BJ (cell line): ENCODE results near the gene OR1J1. TPM values are rescaled to one million over a fixed set of nuclear protein-coding genes. Genes with fewer than 3 reads are reported as not detected.
A peak's percentile ranks its signal among the peaks of the same experiment; 100 is the strongest.

Experiments used
- CTCF ChIA-PET: fragments of 350-600 bp; formaldehyde crosslinking; extraction: SDS; loops from one replicate; lab custom pipeline; 2021; ENCODE audit warnings: antibody characterized with exemption, inconsistent platforms; lab: Yijun Ruan, JAX
- POLR2A ChIA-PET: fragments of 300-600 bp; sonication (Branson Sonifier 250); formaldehyde crosslinking; extraction: SDS; loops from one replicate; lab custom pipeline; 2021; ENCODE audit warnings: antibody characterized with exemption; lab: Charles Lee
- DNase-seq: peaks from one replicate; pipeline ENCODE4 v3.0.0-alpha.2; 2011; ENCODE audit warnings: low read depth
- H3K27me3 ChIP-seq: 2 replicates; pipeline ENCODE4 v1.6.0; 2011; ENCODE audit warnings: low read length; ENCODE audit not compliant: control insufficient read depth, insufficient read depth
- H3K36me3 ChIP-seq: 2 replicates; pipeline ENCODE4 v1.5.1; 2011; ENCODE audit warnings: low read length; ENCODE audit not compliant: control insufficient read depth, insufficient read depth
- H3K4me3 ChIP-seq: 2 replicates; pipeline ENCODE4 v1.5.1; 2011; ENCODE audit warnings: low read depth, mild to moderate bottlenecking, control low read depth, low read length
- polyA plus RNA-seq: library from polyadenylated mRNA; depleted of rRNA; stranded (reverse); fragments of >200 nt; gene quantifications from 2 replicates; pipeline ENCODE4 v1.2.3, GENCODE V29; 2011
- TF ChIP-seq, protein P1 (sequence below): IDR thresholded peaks from 2 replicates; pipeline ENCODE4 v1.5.1; 2011; ENCODE audit warnings: low read depth, mild to moderate bottlenecking, control low read depth, inconsistent platforms, low read length, moderate library complexity; ENCODE audit not compliant: insufficient read depth

Gene OR1J1
- polyA plus RNA-seq, 1 experiment, result not detected

- CTCF ChIA-PET, result no interaction called here
- POLR2A ChIA-PET, result no interaction called here
- TF ChIP-seq, protein P1, sequence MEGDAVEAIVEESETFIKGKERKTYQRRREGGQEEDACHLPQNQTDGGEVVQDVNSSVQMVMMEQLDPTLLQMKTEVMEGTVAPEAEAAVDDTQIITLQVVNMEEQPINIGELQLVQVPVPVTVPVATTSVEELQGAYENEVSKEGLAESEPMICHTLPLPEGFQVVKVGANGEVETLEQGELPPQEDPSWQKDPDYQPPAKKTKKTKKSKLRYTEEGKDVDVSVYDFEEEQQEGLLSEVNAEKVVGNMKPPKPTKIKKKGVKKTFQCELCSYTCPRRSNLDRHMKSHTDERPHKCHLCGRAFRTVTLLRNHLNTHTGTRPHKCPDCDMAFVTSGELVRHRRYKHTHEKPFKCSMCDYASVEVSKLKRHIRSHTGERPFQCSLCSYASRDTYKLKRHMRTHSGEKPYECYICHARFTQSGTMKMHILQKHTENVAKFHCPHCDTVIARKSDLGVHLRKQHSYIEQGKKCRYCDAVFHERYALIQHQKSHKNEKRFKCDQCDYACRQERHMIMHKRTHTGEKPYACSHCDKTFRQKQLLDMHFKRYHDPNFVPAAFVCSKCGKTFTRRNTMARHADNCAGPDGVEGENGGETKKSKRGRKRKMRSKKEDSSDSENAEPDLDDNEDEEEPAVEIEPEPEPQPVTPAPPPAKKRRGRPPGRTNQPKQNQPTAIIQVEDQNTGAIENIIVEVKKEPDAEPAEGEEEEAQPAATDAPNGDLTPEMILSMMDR, result no peak
Observed at GRCh38 chr9:122518226-122518625, 40.5 kb upstream of the OR1J1 start.

GRCh38 chr9:122510502-122510901 is 32.8 kb upstream of the OR1J1 start, which contains the start of gene OR1J2:
Gene OR1J2, plus strand, starts transcription at chr9:122510802. Its CDS starts 0 bp downstream, at chr9:122510802.
- ChIA-PET POLR2A (no interaction called here), CTCF (no interaction called here)
- no peaks in the 10 kb centered on the region for H3K36me3 ChIP-seq
- TF ChIP-seq, protein P1, result no peak
- no peak within 1 kb of the TSS for H3K4me3 ChIP-seq
- DNase-seq, result no peak
- H3K27me3 ChIP-seq, result no peaks in the 10 kb centered on the region; the same call in 1 of the 2 replicates

More at GRCh38 chr9:122518226-122518625, 40.5 kb upstream of the OR1J1 start:
- Histone ChIP-seq H3K27me3 (no peaks in the 10 kb centered on the region; the same call in 1 of the 2 replicates), H3K36me3 (no peaks in the 10 kb centered on the region), H3K4me3 (no peak overlapping the region)
- no peak for DNase-seq

- CTCF ChIA-PET, result interaction anchor here (0.6 to 2.7 kb wide), 2 partner anchors 8 to 23 kb away, joined by 4 to 20 read pairs; no protein-coding TSS in a partner anchor
Observed at GRCh38 chr9:122506964-122507363, 29.2 kb upstream of the OR1J1 start.

DNA sequence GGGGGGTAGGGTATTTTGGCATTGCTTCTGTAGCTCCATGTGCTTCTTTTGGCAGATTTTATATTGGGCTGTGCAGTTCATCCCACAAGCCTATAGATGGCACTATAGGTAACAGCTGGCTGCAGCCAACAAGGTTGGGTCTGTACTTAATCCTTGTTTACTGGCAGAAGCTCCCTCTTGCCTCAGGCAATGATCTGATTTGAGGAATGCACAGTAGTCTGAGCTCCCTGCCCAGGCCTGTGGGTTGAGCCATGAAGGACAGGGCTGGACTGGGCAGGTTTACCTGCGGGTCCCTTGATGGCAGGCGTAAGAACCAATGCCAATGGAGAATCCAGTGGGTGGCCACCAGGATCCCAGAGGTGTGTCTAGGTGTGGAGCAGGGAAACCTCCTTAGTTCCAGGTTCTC is 21.2 kb upstream of the OR1J1 start:
- POLR2A ChIA-PET, result interaction anchor here (0.6 kb wide), 1 partner anchor 273 kb away, joined by 3 read pairs; no protein-coding TSS in a partner anchor
- CTCF ChIA-PET, result interaction anchor here (0.7 to 2.7 kb wide), 22 partner anchors 9 to 312 kb away, joined by 3 to 20 read pairs (median 4); partner anchors contain the start of gene OR1J1
- TF ChIP-seq, protein P1, result peak; percentile 84
- DNase-seq, result peak; percentile 15
- H3K27me3 ChIP-seq, result no peaks in the 10 kb centered on the region; the same call in 1 of the 2 replicates
- no peaks in the 10 kb centered on the region for H3K36me3 ChIP-seq
- no peak overlapping the region for H3K4me3 ChIP-seq

More at GRCh38 chr9:122506964-122507363, 29.2 kb upstream of the OR1J1 start:
- Histone ChIP-seq H3K27me3 (no peaks in the 10 kb centered on the region; the same call in 1 of the 2 replicates), H3K36me3 (no peaks in the 10 kb centered on the region), H3K4me3 (no peak overlapping the region)
- POLR2A ChIA-PET, result no interaction called here
- DNase-seq, result no peak
- TF ChIP-seq, protein P1, result no peak

- Histone ChIP-seq H3K4me3 (no peak overlapping the region), H3K36me3 (no peaks in the 10 kb centered on the region), H3K27me3 (no peaks in the 10 kb centered on the region)
- DNase-seq, result no peak
- CTCF ChIA-PET, result interaction anchor here (0.6 kb wide), 1 partner anchor 332 kb away, joined by 4 read pairs; no protein-coding TSS in a partner anchor
- POLR2A ChIA-PET, result no interaction called here
- TF ChIP-seq, protein P1, result no peak
Observed at GRCh38 chr9:122479062-122479461, 1.3 kb upstream of the OR1J1 start.
